Measurements from ENCODE around the gene VPREB3.

VPREB3 gene

DNA sequence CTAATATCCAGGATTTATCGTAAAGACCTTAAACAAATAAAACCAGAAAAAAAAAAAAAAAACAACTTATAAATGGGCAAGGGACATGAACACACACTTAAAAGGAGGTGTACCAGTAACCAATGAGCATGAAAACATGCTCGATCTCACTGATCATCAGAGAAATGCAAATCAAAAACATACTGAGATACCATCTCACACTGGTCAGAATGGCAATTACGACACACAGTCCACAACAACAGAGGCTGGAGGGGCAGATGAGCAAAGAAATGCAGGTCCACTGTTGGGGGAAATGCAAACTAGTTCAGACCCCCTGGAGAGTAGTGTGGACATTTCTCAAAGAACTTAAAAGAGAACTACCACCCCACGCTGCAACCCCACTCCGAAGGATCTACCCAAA is 50.2 kb downstream of the VPREB3 start:
- no peak for DNase-seq (ENCODE audit: low read depth in 1 of 2, low spot score in 1 of 2)

All from activated CD4-positive, alpha-beta T cell treated with anti-CD3 and anti-CD28 coated beads, Interleukin-2, amount 50 U/mL, for 24 hours (primary cell).